Parathyroid adenoma (tissue), 2 donors: ENCODE results near the gene TMEM244.

Experiments
- H2AFZ ChIP-seq: fragments of 300-600 bp; sonication (generic); one replicate; pipeline ENCODE4 v1.7.0; 2017; ENCODE audit warnings: antibody characterized with exemption, mild to moderate bottlenecking
- H3K27ac ChIP-seq: fragments of 300-600 bp; sonication (generic); one replicate; pipeline ENCODE4 v1.7.0; 2017
- H3K27me3 ChIP-seq: fragments of 300-600 bp; sonication (generic); one replicate; pipeline ENCODE4 v1.7.0; 2017; ENCODE audit warnings: low read length; ENCODE audit not compliant: control insufficient read depth, insufficient read depth
- H3K36me3 ChIP-seq: fragments of 300-600 bp; sonication (generic); one replicate; pipeline ENCODE4 v1.7.0; 2017; ENCODE audit warnings: low read length; ENCODE audit not compliant: control insufficient read depth, insufficient read depth
- H3K4me1 ChIP-seq: fragments of 300-600 bp; sonication (generic); one replicate; pipeline ENCODE4 v1.7.0; 2017; ENCODE audit warnings: control low read depth
- H3K4me2 ChIP-seq: fragments of 300-600 bp; sonication (generic); one replicate; pipeline ENCODE4 v1.7.0; 2017; ENCODE audit warnings: low read length
- H3K4me3 ChIP-seq: fragments of 300-600 bp; sonication (generic); one replicate; pipeline ENCODE4 v1.7.0; 2017; ENCODE audit warnings: low read depth, low read length
- H3K79me2 ChIP-seq: fragments of 300-600 bp; sonication (generic); one replicate; pipeline ENCODE4 v1.7.0; 2017; ENCODE audit warnings: control low read depth
- H3K9ac ChIP-seq: fragments of 300-600 bp; sonication (generic); one replicate; pipeline ENCODE4 v1.7.0; 2017; ENCODE audit warnings: mild to moderate bottlenecking
- H3K9me3 ChIP-seq: fragments of 300-600 bp; sonication (generic); one replicate; pipeline ENCODE4 v1.7.0; 2017; ENCODE audit warnings: low read length; ENCODE audit not compliant: control insufficient read depth
- CTCF ChIP-seq: fragments of 300-600 bp; sonication (generic); IDR thresholded peaks from one replicate; pipeline ENCODE4 v1.7.0; 2017; ENCODE audit warnings: antibody characterized with exemption, mild to moderate bottlenecking
- donor health status: primary hyperparathyroidism.

TMEM244 gene

GRCh38 chr6:129893640-129894039 is 32.5 kb upstream of the TMEM244 start:
- Histone ChIP-seq H3K9ac (no peak overlapping the region), H3K79me2 (no peaks in the 10 kb centered on the region), H3K4me3 (no peak overlapping the region), H3K4me1 (no peaks in the 10 kb centered on the region), H3K27me3 (no peaks in the 10 kb centered on the region), H3K4me2 (no peak overlapping the region), H3K36me3 (no peaks in the 10 kb centered on the region), H2AFZ (no peak overlapping the region), H3K9me3 (no peaks in the 10 kb centered on the region), H3K27ac (no peak overlapping the region)
- peak; percentile 12 for TF ChIP-seq CTCF

GRCh38 chr6:129890701-129891100 is 29.6 kb upstream of the TMEM244 start:
- Histone ChIP-seq H3K36me3 (no peaks in the 10 kb centered on the region), H2AFZ (no peak overlapping the region), H3K4me1 (no peaks in the 10 kb centered on the region), H3K4me2 (no peak overlapping the region), H3K9ac (no peak overlapping the region), H3K27ac (no peak overlapping the region), H3K79me2 (no peaks in the 10 kb centered on the region), H3K27me3 (no peaks in the 10 kb centered on the region), H3K4me3 (no peak overlapping the region), H3K9me3 (no peaks in the 10 kb centered on the region)
- no peak for TF ChIP-seq CTCF

GRCh38 chr6:129890164-129890563 is 29.0 kb upstream of the TMEM244 start:
- H3K79me2 ChIP-seq = no peaks in the 10 kb centered on the region
- H3K4me1 ChIP-seq = no peaks in the 10 kb centered on the region
- no peak for TF ChIP-seq CTCF
- H2AFZ ChIP-seq = no peak overlapping the region
- H3K36me3 ChIP-seq = no peaks in the 10 kb centered on the region
- H3K27me3 ChIP-seq = no peaks in the 10 kb centered on the region
- no peak overlapping the region for H3K4me3 ChIP-seq
- no peak overlapping the region for H3K4me2 ChIP-seq
- H3K27ac ChIP-seq = no peak overlapping the region
- no peaks in the 10 kb centered on the region for H3K9me3 ChIP-seq
- H3K9ac ChIP-seq = no peak overlapping the region

- Histone ChIP-seq H3K79me2 (no peaks in the 10 kb centered on the region), H3K4me2 (no peak overlapping the region), H3K27ac (no peak overlapping the region), H3K36me3 (no peaks in the 10 kb centered on the region), H2AFZ (no peak overlapping the region), H3K9me3 (no peaks in the 10 kb centered on the region), H3K9ac (no peak overlapping the region), H3K27me3 (no peaks in the 10 kb centered on the region), H3K4me1 (no peaks in the 10 kb centered on the region), H3K4me3 (no peak overlapping the region)
- no peak for TF ChIP-seq CTCF
Observed at GRCh38 chr6:129889580-129889979, 28.5 kb upstream of the TMEM244 start.

- no peak for TF ChIP-seq CTCF
- Histone ChIP-seq H3K79me2 (no peaks in the 10 kb centered on the region), H3K9ac (no peak overlapping the region), H3K4me1 (no peaks in the 10 kb centered on the region), H3K9me3 (no peaks in the 10 kb centered on the region), H3K27ac (no peak overlapping the region), H2AFZ (no peak overlapping the region), H3K4me3 (no peak overlapping the region), H3K27me3 (no peaks in the 10 kb centered on the region), H3K36me3 (no peaks in the 10 kb centered on the region), H3K4me2 (no peak overlapping the region)
Observed at GRCh38 chr6:129886401-129887155, 25.5 kb upstream of the TMEM244 start.
